Upper lobe of left lung (tissue), 4 donors: Measurements from ENCODE around the gene RPRD1B.

ENCODE experiments used
- CTCF ChIP-seq, 6 experiments: fragments of 450-650 bp in 4 of 6; fragments of 200-600 bp in 2 of 6; sonication (generic) in 2 of 6; IDR thresholded peaks; one replicate each; pipeline ENCODE4 v1.5.1; 2016 to 2019; ENCODE audit warnings: antibody characterized with exemption in 6 of 6
- EP300 ChIP-seq, 4 donors: sonication (generic); formaldehyde crosslinking; IDR thresholded peaks; one replicate each; pipeline ENCODE4 v1.5.1; 2017; ENCODE audit warnings: antibody characterized with exemption in 4 of 4, control low read depth in 2 of 4

- no peak for TF ChIP-seq CTCF (IDR thresholded peaks at IDR 0.05)
- no peak for TF ChIP-seq EP300 (IDR thresholded peaks at IDR 0.05)
Observed at GRCh38 chr20:38044685-38045084, 11.1 kb downstream of the RPRD1B start.
